GM19240 (cell line): ENCODE data around the gene NPHP3.

ENCODE experiments used
- DNase-seq: peaks from one replicate; pipeline ENCODE4 v3.0.0; 2011; ENCODE audit warnings: low spot score; ENCODE audit not compliant: insufficient read length

The NPHP3 gene

GRCh38 chr3:132703733-132704132 lies 18.5 kb downstream of the NPHP3 start:
- no peak for DNase-seq

- DNase-seq: no peak
Measured at GRCh38 chr3:132695422-132695821, 26.8 kb downstream of the NPHP3 start.

- DNase-seq: no peak
Measured at GRCh38 chr3:132694991-132695390, 27.2 kb downstream of the NPHP3 start.

GRCh38 chr3:132690040-132690439 lies 32.2 kb downstream of the NPHP3 start:
- DNase-seq: no peak

- DNase-seq: no peak
Measured at GRCh38 chr3:132682201-132682600, 40.0 kb downstream of the NPHP3 start.

- DNase-seq: no peak
Measured at GRCh38 chr3:132681421-132681820, 40.8 kb downstream of the NPHP3 start.

- no peak for DNase-seq
Measured at GRCh38 chr3:132679911-132680310, 42.3 kb downstream of the NPHP3 start.

- no peak for DNase-seq
Measured at GRCh38 chr3:132675408-132675807, 46.8 kb downstream of the NPHP3 start.

- no peak for DNase-seq
Measured at GRCh38 chr3:132669256-132669777, 52.9 kb downstream of the NPHP3 start.

GRCh38 chr3:132665230-132665745 lies 56.9 kb downstream of the NPHP3 start:
- DNase-seq: no peak

- DNase-seq: no peak
Measured at GRCh38 chr3:132662212-132662611, 60.0 kb downstream of the NPHP3 start.

GRCh38 chr3:132661101-132661500 lies 61.1 kb downstream of the NPHP3 start:
- DNase-seq: no peak

GRCh38 chr3:132660811-132661070 lies 61.5 kb downstream of the NPHP3 start:
- DNase-seq: no peak

- DNase-seq: peak; percentile 36
Measured at GRCh38 chr3:132660052-132660810, 62.0 kb downstream of the NPHP3 start, which contains the start of gene UBA5. Gene UBA5, plus strand, starts transcription at chr3:132660329. Its CDS starts 209 bp downstream, at chr3:132660538.

- peak; percentile 7 for DNase-seq
Measured at GRCh38 chr3:132659365-132660051, 62.7 kb downstream of the NPHP3 start, which contains the start of gene ACAD11. Gene ACAD11, minus strand, starts transcription at chr3:132659809. Its CDS starts 58 bp downstream, at chr3:132659751.

GRCh38 chr3:132659000-132659364 lies 63.2 kb downstream of the NPHP3 start:
- DNase-seq: no peak

GRCh38 chr3:132657869-132658747 lies 64.1 kb downstream of the NPHP3 start:
- DNase-seq: no peak

- DNase-seq: no peak
Measured at GRCh38 chr3:132655471-132655870, 66.7 kb downstream of the NPHP3 start.

- no peak for DNase-seq
Measured at GRCh38 chr3:132654721-132655120, 67.5 kb downstream of the NPHP3 start.

- DNase-seq: no peak
Measured at GRCh38 chr3:132654190-132654589, 68.0 kb downstream of the NPHP3 start.

- no peak for DNase-seq
Measured at GRCh38 chr3:132652640-132653270, 69.5 kb downstream of the NPHP3 start.
